SK-N-SH treated with all-trans-retinoic acid at 6 μM for 48 hours (cell line): ENCODE results near the gene ZFYVE28.

Experiments used
- ATAC-seq: fragments of 200-7000 bp; cut with Tn5 transposase; 3 replicates; pipeline ENCODE4 v1.9.1; 2020; ENCODE audit warnings: mild to moderate bottlenecking, moderate library complexity
- ARNTL ChIP-seq: fragments of 450-650 bp; formaldehyde crosslinking; IDR thresholded peaks from 2 replicates; pipeline ENCODE4 v1.5.0; 2020; ENCODE audit warnings: low read depth, mild to moderate bottlenecking, moderate library complexity, borderline replicate concordance
- CREB5 ChIP-seq: fragments of 250-450 bp; sonication (Bioruptor Pico); IDR thresholded peaks from 2 replicates; pipeline ENCODE4 v1.5.1; 2020; ENCODE audit warnings: low read depth, mild to moderate bottlenecking, moderate library complexity
- CSDC2 ChIP-seq: fragments of 250-450 bp; sonication (Bioruptor Pico); IDR thresholded peaks from 2 replicates; pipeline ENCODE4 v1.5.0; 2020; ENCODE audit warnings: mild to moderate bottlenecking, moderate library complexity
- ESRRG ChIP-seq: fragments of 250-450 bp; sonication (Bioruptor Pico); IDR thresholded peaks from 2 replicates; pipeline ENCODE4 v1.6.1; 2021; ENCODE audit warnings: mild to moderate bottlenecking
- GLIS3 ChIP-seq: fragments of 250-450 bp; sonication (Bioruptor Pico); IDR thresholded peaks from 2 replicates; pipeline ENCODE4 v1.5.0; 2020; ENCODE audit warnings: mild to moderate bottlenecking, moderate library complexity
- PATZ1 ChIP-seq: fragments of 250-450 bp; sonication (Bioruptor Pico); IDR thresholded peaks from 2 replicates; pipeline ENCODE4 v1.8.0; 2020; ENCODE audit warnings: mild to moderate bottlenecking, moderate library complexity, borderline replicate concordance
- PPARA ChIP-seq: fragments of 250-450 bp; sonication (Bioruptor Pico); IDR thresholded peaks from 2 replicates; pipeline ENCODE4 v1.5.0; 2020; ENCODE audit warnings: mild to moderate bottlenecking, borderline replicate concordance
- RARB ChIP-seq: fragments of 250-450 bp; sonication (Bioruptor Pico); IDR thresholded peaks from 2 replicates; pipeline ENCODE4 v1.8.0; 2021; ENCODE audit warnings: mild to moderate bottlenecking, moderate library complexity
- SNAI2 ChIP-seq: fragments of 250-450 bp; sonication (Bioruptor Pico); IDR thresholded peaks from 2 replicates; pipeline ENCODE4 v1.5.0; 2020; ENCODE audit warnings: mild to moderate bottlenecking, moderate library complexity
- TCF4 ChIP-seq: fragments of 250-450 bp; sonication (Bioruptor Pico); IDR thresholded peaks from 2 replicates; pipeline ENCODE4 v1.8.0; 2021; ENCODE audit warnings: mild to moderate bottlenecking, moderate library complexity, borderline replicate concordance
- TOX ChIP-seq: fragments of 250-450 bp; sonication (Bioruptor Pico); IDR thresholded peaks from 2 replicates; pipeline ENCODE4 v1.8.0; 2021; ENCODE audit warnings: mild to moderate bottlenecking, moderate library complexity, borderline replicate concordance
- ZC3H10 ChIP-seq: fragments of 250-450 bp; sonication (Bioruptor Pico); IDR thresholded peaks from 2 replicates; pipeline ENCODE4 v1.5.1; 2021; ENCODE audit warnings: mild to moderate bottlenecking, moderate library complexity
- ZFP3 ChIP-seq: fragments of 250-450 bp; sonication (Bioruptor Pico); IDR thresholded peaks from 2 replicates; pipeline ENCODE4 v1.5.0; 2020; ENCODE audit warnings: mild to moderate bottlenecking, moderate library complexity
- ZFP30 ChIP-seq: fragments of 450-650 bp; formaldehyde crosslinking; IDR thresholded peaks from 2 replicates; pipeline ENCODE4 v1.5.0; 2022; ENCODE audit warnings: mild to moderate bottlenecking, moderate library complexity
- ZNF70 ChIP-seq: fragments of 450-650 bp; formaldehyde crosslinking; IDR thresholded peaks from 2 replicates; pipeline ENCODE4 v1.5.0; 2020; ENCODE audit warnings: mild to moderate bottlenecking, moderate library complexity
- ZNF8 ChIP-seq: fragments of 450-650 bp; formaldehyde crosslinking; IDR thresholded peaks from 2 replicates; pipeline ENCODE4 v1.5.0; 2020; ENCODE audit warnings: mild to moderate bottlenecking, moderate library complexity
- TF ChIP-seq, protein P1 (sequence below): fragments of 250-450 bp; sonication (Bioruptor Pico); IDR thresholded peaks from 2 replicates; pipeline ENCODE4 v1.5.1; 2021; ENCODE audit warnings: mild to moderate bottlenecking, moderate library complexity
- TF ChIP-seq, protein P2 (sequence below): fragments of 250-450 bp; sonication (Bioruptor Pico); IDR thresholded peaks from 2 replicates; pipeline ENCODE4 v1.5.0; 2020; ENCODE audit warnings: mild to moderate bottlenecking, moderate library complexity
- TF ChIP-seq, protein P3 (sequence below): fragments of 250-450 bp; sonication (Bioruptor Pico); IDR thresholded peaks from 2 replicates; pipeline ENCODE4 v1.8.0; 2021; ENCODE audit warnings: low read depth, mild to moderate bottlenecking, moderate library complexity, borderline replicate concordance

The ZFYVE28 gene

GRCh38 chr4:2304877-2305561 lies 113.4 kb downstream of the ZFYVE28 start:
- ATAC-seq: no peak
- TF ChIP-seq ZNF8 (CRISPR knock-in tag): no peak
- TF ChIP-seq GLIS3 (CRISPR knock-in tag): no peak
- no peak for TF ChIP-seq ESRRG (CRISPR knock-in tag)
- TF ChIP-seq RARB: no peak
- TF ChIP-seq, protein P1, sequence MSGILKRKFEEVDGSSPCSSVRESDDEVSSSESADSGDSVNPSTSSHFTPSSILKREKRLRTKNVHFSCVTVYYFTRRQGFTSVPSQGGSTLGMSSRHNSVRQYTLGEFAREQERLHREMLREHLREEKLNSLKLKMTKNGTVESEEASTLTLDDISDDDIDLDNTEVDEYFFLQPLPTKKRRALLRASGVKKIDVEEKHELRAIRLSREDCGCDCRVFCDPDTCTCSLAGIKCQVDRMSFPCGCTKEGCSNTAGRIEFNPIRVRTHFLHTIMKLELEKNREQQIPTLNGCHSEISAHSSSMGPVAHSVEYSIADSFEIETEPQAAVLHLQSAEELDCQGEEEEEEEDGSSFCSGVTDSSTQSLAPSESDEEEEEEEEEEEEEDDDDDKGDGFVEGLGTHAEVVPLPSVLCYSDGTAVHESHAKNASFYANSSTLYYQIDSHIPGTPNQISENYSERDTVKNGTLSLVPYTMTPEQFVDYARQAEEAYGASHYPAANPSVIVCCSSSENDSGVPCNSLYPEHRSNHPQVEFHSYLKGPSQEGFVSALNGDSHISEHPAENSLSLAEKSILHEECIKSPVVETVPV: no peak
- no peak for TF ChIP-seq PATZ1 (CRISPR knock-in tag)
- TF ChIP-seq TCF4 (CRISPR knock-in tag): no peak
- TF ChIP-seq ARNTL: no peak
- TF ChIP-seq ZNF70 (CRISPR knock-in tag): no peak
- TF ChIP-seq SNAI2: no peak
- TF ChIP-seq ZFP30 (CRISPR knock-in tag): no peak
- no peak for TF ChIP-seq CREB5 (CRISPR knock-in tag)
- TF ChIP-seq, all 23 proteins: peak for 0

DNA sequence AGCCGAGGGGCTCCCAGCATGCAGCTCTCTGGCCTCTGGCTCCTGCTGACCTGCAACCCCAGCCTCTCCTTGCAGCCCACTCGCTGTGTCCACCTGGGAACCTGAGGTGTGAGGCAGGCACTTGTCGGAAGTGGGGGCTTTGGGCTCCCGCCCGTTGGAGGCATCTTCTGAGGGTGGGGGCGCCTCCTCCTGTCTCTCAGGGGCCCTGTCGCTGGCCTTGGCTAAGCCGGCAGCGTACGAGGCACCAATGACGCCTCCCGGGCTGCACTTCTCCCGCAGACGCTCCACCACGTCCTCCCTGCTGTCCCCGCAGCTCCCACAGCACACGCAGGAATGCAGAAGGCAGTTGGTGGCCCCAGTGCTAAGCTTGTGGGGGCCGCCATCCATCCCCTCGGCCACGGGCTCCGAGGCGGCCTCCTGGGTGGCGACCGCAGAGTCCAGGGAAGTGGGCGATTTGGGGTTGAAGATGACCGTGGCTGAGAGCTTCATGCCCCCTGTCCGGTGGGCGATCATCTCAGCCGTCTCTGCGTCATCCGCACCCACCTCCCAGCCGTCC lies 114.0 kb downstream of the ZFYVE28 start:
- TF ChIP-seq, protein P1: no peak
- TF ChIP-seq TOX (no peak), CSDC2 (CRISPR knock-in tag) (no peak), ZFP3 (CRISPR knock-in tag) (no peak), ESRRG (CRISPR knock-in tag) (no peak), CREB5 (CRISPR knock-in tag) (no peak), GLIS3 (CRISPR knock-in tag) (no peak), TCF4 (CRISPR knock-in tag) (no peak), ZFP30 (CRISPR knock-in tag) (no peak), ZNF70 (CRISPR knock-in tag) (no peak), PATZ1 (CRISPR knock-in tag) (no peak), PPARA (CRISPR knock-in tag) (no peak), ZC3H10 (CRISPR knock-in tag) (no peak), ARNTL (no peak)
- TF ChIP-seq, protein P2, sequence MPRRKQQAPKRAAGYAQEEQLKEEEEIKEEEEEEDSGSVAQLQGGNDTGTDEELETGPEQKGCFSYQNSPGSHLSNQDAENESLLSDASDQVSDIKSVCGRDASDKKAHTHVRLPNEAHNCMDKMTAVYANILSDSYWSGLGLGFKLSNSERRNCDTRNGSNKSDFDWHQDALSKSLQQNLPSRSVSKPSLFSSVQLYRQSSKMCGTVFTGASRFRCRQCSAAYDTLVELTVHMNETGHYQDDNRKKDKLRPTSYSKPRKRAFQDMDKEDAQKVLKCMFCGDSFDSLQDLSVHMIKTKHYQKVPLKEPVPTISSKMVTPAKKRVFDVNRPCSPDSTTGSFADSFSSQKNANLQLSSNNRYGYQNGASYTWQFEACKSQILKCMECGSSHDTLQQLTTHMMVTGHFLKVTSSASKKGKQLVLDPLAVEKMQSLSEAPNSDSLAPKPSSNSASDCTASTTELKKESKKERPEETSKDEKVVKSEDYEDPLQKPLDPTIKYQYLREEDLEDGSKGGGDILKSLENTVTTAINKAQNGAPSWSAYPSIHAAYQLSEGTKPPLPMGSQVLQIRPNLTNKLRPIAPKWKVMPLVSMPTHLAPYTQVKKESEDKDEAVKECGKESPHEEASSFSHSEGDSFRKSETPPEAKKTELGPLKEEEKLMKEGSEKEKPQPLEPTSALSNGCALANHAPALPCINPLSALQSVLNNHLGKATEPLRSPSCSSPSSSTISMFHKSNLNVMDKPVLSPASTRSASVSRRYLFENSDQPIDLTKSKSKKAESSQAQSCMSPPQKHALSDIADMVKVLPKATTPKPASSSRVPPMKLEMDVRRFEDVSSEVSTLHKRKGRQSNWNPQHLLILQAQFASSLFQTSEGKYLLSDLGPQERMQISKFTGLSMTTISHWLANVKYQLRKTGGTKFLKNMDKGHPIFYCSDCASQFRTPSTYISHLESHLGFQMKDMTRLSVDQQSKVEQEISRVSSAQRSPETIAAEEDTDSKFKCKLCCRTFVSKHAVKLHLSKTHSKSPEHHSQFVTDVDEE (CRISPR knock-in tag): no peak
- TF ChIP-seq, protein P3, sequence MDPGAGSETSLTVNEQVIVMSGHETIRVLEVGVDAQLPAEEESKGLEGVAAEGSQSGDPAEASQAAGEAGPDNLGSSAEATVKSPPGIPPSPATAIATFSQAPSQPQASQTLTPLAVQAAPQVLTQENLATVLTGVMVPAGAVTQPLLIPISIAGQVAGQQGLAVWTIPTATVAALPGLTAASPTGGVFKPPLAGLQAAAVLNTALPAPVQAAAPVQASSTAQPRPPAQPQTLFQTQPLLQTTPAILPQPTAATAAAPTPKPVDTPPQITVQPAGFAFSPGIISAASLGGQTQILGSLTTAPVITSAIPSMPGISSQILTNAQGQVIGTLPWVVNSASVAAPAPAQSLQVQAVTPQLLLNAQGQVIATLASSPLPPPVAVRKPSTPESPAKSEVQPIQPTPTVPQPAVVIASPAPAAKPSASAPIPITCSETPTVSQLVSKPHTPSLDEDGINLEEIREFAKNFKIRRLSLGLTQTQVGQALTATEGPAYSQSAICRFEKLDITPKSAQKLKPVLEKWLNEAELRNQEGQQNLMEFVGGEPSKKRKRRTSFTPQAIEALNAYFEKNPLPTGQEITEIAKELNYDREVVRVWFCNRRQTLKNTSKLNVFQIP (CRISPR knock-in tag): no peak
- TF ChIP-seq, all 23 proteins: peak for 0
- no peak for ATAC-seq
